ENCODE measurements around the gene FYN. TPM values are rescaled to one million over a fixed set of nuclear protein-coding genes. Genes with fewer than 3 reads are reported as not detected.
"Not testable (repeated sequence)": the region's sequence is repeated elsewhere in the genome, so short reads cannot be mapped to it uniquely, and the experiment has no call there.

Gene FYN
- total RNA-seq, 4 donors from 2014 or later = 56.3 to 96.4 (median 81.8) TPM

DNA sequence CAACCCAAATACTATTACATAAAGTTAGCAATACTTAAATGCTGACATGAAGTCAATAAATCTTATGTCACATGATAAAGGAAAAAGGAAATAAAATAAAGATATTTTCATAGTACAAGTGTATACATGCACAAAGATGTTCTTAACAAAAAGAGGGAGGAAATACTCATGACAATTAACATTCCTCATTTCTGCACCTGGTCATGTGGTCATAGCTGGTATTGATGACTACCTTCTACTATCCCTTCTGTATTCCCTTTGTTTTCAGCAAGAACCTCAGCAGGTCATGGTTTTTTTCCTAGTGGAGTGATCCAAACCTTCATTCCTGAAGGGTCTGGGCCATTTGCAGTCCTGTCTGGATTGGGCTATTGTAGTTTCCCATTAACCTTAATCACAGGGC is 43.5 kb upstream of the FYN start:
- no peak overlapping the region for H3K4me3 ChIP-seq (ENCODE audit: low read depth, poor library complexity, severe bottlenecking)
- TF ChIP-seq, protein P1, sequence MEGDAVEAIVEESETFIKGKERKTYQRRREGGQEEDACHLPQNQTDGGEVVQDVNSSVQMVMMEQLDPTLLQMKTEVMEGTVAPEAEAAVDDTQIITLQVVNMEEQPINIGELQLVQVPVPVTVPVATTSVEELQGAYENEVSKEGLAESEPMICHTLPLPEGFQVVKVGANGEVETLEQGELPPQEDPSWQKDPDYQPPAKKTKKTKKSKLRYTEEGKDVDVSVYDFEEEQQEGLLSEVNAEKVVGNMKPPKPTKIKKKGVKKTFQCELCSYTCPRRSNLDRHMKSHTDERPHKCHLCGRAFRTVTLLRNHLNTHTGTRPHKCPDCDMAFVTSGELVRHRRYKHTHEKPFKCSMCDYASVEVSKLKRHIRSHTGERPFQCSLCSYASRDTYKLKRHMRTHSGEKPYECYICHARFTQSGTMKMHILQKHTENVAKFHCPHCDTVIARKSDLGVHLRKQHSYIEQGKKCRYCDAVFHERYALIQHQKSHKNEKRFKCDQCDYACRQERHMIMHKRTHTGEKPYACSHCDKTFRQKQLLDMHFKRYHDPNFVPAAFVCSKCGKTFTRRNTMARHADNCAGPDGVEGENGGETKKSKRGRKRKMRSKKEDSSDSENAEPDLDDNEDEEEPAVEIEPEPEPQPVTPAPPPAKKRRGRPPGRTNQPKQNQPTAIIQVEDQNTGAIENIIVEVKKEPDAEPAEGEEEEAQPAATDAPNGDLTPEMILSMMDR (IDR thresholded peaks at IDR 0.05) = no peak
- no peak for TF ChIP-seq POLR2A (IDR thresholded peaks at IDR 0.05)
- no peak for DNase-seq (ENCODE audit: low spot score in 2 of 2)
- intact Hi-C loops (cut with DNase I; ENCODE audit: low total_unique reads) = no loop called here

DNA sequence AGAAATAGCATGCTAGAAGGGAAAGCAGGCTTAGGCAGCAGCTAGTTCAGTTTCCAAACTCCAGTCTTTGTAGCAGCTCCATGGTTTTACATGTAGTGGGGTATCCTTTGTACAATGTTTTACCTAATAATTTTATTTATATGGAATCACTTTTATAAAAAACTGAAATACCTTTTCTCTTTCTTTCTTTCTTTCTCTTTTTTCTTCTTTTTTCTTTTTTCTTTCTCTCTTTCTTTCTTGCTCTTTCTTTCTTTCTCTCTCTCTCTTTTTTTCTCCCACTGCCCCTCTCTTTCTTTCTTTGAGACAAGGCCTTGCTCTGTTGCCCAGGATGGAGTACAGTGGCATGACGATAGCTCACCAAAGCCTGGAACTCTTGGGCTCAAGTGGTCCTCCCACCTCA is 41.4 kb upstream of the FYN start:
- intact Hi-C loops (cut with DNase I; ENCODE audit: low total_unique reads) = no loop called here
- no peak for DNase-seq (ENCODE audit: low spot score in 2 of 2)
- H3K4me3 ChIP-seq (ENCODE audit: low read depth, poor library complexity, severe bottlenecking) = no peak overlapping the region
- TF ChIP-seq POLR2A (IDR thresholded peaks at IDR 0.05) = no peak
- TF ChIP-seq, protein P1 (IDR thresholded peaks at IDR 0.05) = no peak
- WGBS, 2 donors = 93 to 97% methylated on average over 1 of the region's 1 CpG

DNA sequence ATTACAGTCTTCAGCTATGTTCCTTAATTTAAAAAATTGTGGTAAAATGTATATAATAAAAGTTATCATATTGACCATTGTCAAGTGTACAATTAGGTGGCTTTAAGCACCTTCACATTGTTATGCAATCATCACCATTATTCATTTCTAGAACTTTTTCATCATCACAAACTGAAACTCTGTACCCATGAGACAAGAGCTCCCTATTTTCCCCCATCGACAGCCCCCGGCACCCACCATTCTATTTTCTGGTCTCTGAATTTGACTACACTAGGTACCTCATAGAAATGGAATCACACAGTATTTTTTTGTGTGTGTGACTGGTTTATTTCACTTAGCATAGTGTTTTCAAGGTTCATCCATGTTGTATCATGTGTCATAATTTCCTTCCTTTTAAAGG is 39.7 kb upstream of the FYN start:
- 94 to 96% methylated on average over 2 of the region's 2 CpGs for WGBS, 2 donors
- intact Hi-C loops (cut with DNase I; ENCODE audit: low total_unique reads) = no loop called here
- no peak for DNase-seq (ENCODE audit: low spot score in 2 of 2)
- H3K4me3 ChIP-seq (ENCODE audit: low read depth, poor library complexity, severe bottlenecking) = no peak overlapping the region
- TF ChIP-seq POLR2A (IDR thresholded peaks at IDR 0.05) = no peak
- TF ChIP-seq, protein P1 (IDR thresholded peaks at IDR 0.05) = no peak

DNA sequence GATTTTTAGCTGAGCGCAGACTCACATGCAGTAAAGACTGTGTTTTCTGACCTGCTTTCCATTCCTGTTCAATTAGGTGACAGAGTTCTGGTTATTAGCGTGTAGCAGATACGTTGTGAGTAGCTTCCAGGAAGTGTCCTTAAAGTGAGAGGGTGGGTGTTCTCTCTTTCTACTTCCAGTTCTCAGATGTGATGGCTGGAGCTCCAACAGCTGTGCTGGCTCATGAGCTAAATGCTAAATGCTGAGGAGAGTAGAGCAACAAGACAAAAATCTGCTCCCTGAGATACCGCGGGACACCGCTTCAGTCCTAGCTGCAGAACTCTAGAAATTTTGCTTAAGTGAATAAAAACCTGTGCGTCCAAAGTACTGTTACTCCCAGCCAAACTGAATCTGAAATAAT is 38.2 kb upstream of the FYN start:
- H3K4me3 ChIP-seq (ENCODE audit: low read depth, poor library complexity, severe bottlenecking) = no peak overlapping the region
- TF ChIP-seq, protein P1 (IDR thresholded peaks at IDR 0.05) = no peak
- no peak for TF ChIP-seq POLR2A (IDR thresholded peaks at IDR 0.05)
- no peak for DNase-seq (ENCODE audit: low spot score in 2 of 2)
- WGBS, 2 donors = 66 to 84% methylated on average over 7 of the region's 7 CpGs
- intact Hi-C loops (cut with DNase I; ENCODE audit: low total_unique reads) = no loop called here

DNA sequence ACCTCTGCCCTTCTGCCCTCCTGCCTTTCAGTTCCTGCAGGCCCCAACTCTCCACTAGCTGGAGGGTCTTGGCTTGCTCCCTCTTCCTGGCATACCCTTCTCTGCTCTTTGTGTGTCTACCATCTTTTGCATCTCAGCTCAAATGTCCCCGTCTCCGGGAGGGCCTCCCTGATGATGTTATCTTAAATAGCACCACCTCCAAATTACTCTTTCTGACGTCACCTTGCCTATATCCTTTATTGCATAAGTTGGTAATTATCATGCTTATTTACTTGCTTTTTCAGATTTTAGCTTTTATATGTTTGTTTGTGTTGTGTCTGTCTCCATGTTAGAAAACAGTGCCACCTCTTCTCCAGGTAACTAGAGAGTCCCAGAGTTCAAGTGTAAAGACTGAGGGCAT is 36.0 kb upstream of the FYN start:
- intact Hi-C loops (cut with DNase I; ENCODE audit: low total_unique reads) = no loop called here

DNA sequence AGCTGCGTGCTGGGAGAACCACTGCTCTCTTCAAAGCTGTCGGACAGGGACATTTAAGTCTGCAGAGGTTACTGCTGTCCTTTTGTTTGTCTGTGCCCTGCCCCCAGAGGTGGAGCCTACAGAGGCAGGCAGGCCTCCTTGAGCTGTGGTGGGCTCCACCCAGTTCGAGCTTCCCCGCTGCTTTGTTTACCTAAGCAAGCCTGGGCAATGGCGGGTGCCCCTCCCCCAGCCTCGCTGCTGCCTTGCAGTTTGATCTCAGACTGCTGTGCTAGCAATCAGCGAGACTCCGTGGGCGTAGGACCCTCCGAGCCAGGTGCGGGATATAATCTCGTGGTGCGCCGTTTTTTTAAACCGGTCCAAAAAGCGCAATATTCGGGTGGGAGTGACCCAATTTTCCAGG is 35.1 kb upstream of the FYN start:
- WGBS, 2 donors = 82 to 94% methylated on average over 13 to 14 of the region's 17 CpGs
- H3K4me3 ChIP-seq (ENCODE audit: low read depth, poor library complexity, severe bottlenecking); intact Hi-C loops (cut with DNase I; ENCODE audit: low total_unique reads); DNase-seq (ENCODE audit: low spot score in 2 of 2): not testable (repeated sequence)

More for the DNA sequence above, 36.0 kb upstream of the FYN start:
- no peak for TF ChIP-seq POLR2A (IDR thresholded peaks at IDR 0.05)
- TF ChIP-seq, protein P1 (IDR thresholded peaks at IDR 0.05) = no peak
- WGBS, 2 donors = 85% methylated on average over 3 of the region's 3 CpGs
- DNase-seq (ENCODE audit: low spot score in 2 of 2) = no peak
- no peak overlapping the region for H3K4me3 ChIP-seq (ENCODE audit: low read depth, poor library complexity, severe bottlenecking)
